Activated naive CD4-positive, alpha-beta T cell treated with anti-CD3 and anti-CD28 coated beads for 36 hours (primary cell): ENCODE measurements around the gene SFXN1. TPM values are rescaled to one million over a fixed set of nuclear protein-coding genes. Genes with fewer than 3 reads are reported as not detected.
"Not testable (repeated sequence)": the region's sequence is repeated elsewhere in the genome, so short reads cannot be mapped to it uniquely, and the experiment has no call there.

ENCODE experiments used
- CTCF ChIA-PET: fragments of 350-600 bp; sonication (Branson Sonifier 250); formaldehyde crosslinking; loops from one replicate; lab custom pipeline; 2021; ENCODE audit warnings: antibody characterized with exemption; lab: Charles Lee
- DNase-seq: peaks from one replicate; pipeline ENCODE4 v3.0.0-alpha.2; 2020
- H3K27ac Mint-ChIP-seq: one replicate; pipeline ENCODE4 v1.8.0; 2021; ENCODE audit warnings: mild to moderate bottlenecking, mixed read lengths
- H3K27me3 Mint-ChIP-seq: one replicate; pipeline ENCODE4 v1.8.0; 2021; ENCODE audit warnings: low read depth, mixed read lengths
- H3K36me3 Mint-ChIP-seq: one replicate; pipeline ENCODE4 v1.8.0; 2021; ENCODE audit warnings: low read depth, mixed read lengths
- H3K4me1 Mint-ChIP-seq: one replicate; pipeline ENCODE4 v1.8.0; 2021; ENCODE audit warnings: low read depth, mixed read lengths
- H3K4me3 Mint-ChIP-seq: one replicate; pipeline ENCODE4 v1.8.0; 2021; ENCODE audit warnings: mild to moderate bottlenecking, moderate library complexity, mixed read lengths
- H3K9me3 Mint-ChIP-seq: one replicate; pipeline ENCODE4 v1.8.0; 2021; ENCODE audit warnings: mixed read lengths
- intact Hi-C: fragments of 100-400 bp; cut with micrococcal nuclease; formaldehyde crosslinking; loops from one replicate; pipeline ENCODE4 v1.15.1; 2023
- total RNA-seq, 2 experiments: library from RNA; stranded (reverse); gene quantifications; one replicate each; pipeline ENCODE4 v1.2.3, GENCODE V29; 2021

SFXN1 gene
- total RNA-seq, 2 experiments from 2014 or later, result 350 to 358 TPM

GRCh38 chr5:175454338-175454737, 24.0 kb upstream of the SFXN1 start:
- H3K9me3 Mint-ChIP-seq, H3K36me3 Mint-ChIP-seq, H3K27ac Mint-ChIP-seq, CTCF ChIA-PET, DNase-seq, H3K4me3 Mint-ChIP-seq, intact Hi-C loops, H3K4me1 Mint-ChIP-seq: not testable (repeated sequence)
- H3K27me3 Mint-ChIP-seq, result peaks cover 25% of the 10 kb centered on the region

- intact Hi-C loops, result no loop called here
- DNase-seq, result no peak
- H3K4me1 Mint-ChIP-seq, result peaks cover 3% of the 10 kb centered on the region
- H3K4me3 Mint-ChIP-seq, result no peak overlapping the region
- no peaks in the 10 kb centered on the region for H3K36me3 Mint-ChIP-seq
- CTCF ChIA-PET, result interaction anchor here (1.1 kb wide), 1 partner anchor 9 kb away, joined by 3 read pairs; no protein-coding TSS in a partner anchor
- no peak overlapping the region for H3K27ac Mint-ChIP-seq
- no peaks in the 10 kb centered on the region for H3K9me3 Mint-ChIP-seq
- H3K27me3 Mint-ChIP-seq, result peaks cover 20% of the 10 kb centered on the region
Observed at GRCh38 chr5:175456105-175456742, 22.1 kb upstream of the SFXN1 start.

- CTCF ChIA-PET, result interaction anchor here (1.4 kb wide), 1 partner anchor 506 kb away, joined by 8 read pairs; no protein-coding TSS in a partner anchor
- H3K4me3 Mint-ChIP-seq, result no peak overlapping the region
- no peak overlapping the region for H3K27ac Mint-ChIP-seq
- no peak for DNase-seq
- intact Hi-C loops, result no loop called here
- H3K36me3 Mint-ChIP-seq, result no peaks in the 10 kb centered on the region
- peaks cover 3% of the 10 kb centered on the region for H3K4me1 Mint-ChIP-seq
- no peaks in the 10 kb centered on the region for H3K9me3 Mint-ChIP-seq
- peaks cover 15% of the 10 kb centered on the region for H3K27me3 Mint-ChIP-seq
Observed at GRCh38 chr5:175457466-175457865, 20.9 kb upstream of the SFXN1 start.

- H3K36me3 Mint-ChIP-seq, result no peaks in the 10 kb centered on the region
- H3K9me3 Mint-ChIP-seq, result no peaks in the 10 kb centered on the region
- no peak overlapping the region for H3K27ac Mint-ChIP-seq
- intact Hi-C loops, result loop anchor here (1.0 kb wide), 1 partner anchor 509 kb away; no protein-coding TSS in a partner anchor
- CTCF ChIA-PET, result interaction anchor here (1.7 kb wide), 1 partner anchor 509 kb away, joined by 5 read pairs; no protein-coding TSS in a partner anchor
- H3K27me3 Mint-ChIP-seq, result no peaks in the 10 kb centered on the region
- H3K4me1 Mint-ChIP-seq, result peaks cover 12% of the 10 kb centered on the region
- DNase-seq, result no peak
- no peak overlapping the region for H3K4me3 Mint-ChIP-seq
Observed at GRCh38 chr5:175460126-175460525, 18.2 kb upstream of the SFXN1 start.

- Mint-ChIP-seq H3K4me1 (peaks cover 16% of the 10 kb centered on the region), H3K9me3 (no peaks in the 10 kb centered on the region), H3K4me3 (no peak overlapping the region), H3K27me3 (no peaks in the 10 kb centered on the region), H3K27ac (no peak overlapping the region), H3K36me3 (no peaks in the 10 kb centered on the region)
- intact Hi-C loops, result loop anchor here (1.0 kb wide), 1 partner anchor 509 kb away; no protein-coding TSS in a partner anchor
- CTCF ChIA-PET, result interaction anchor here (1.2 to 1.7 kb wide), 2 partner anchors 15 to 509 kb away, joined by 5 to 6 read pairs; no protein-coding TSS in a partner anchor
- DNase-seq, result no peak
Observed at GRCh38 chr5:175460552-175460951, 17.8 kb upstream of the SFXN1 start.

GRCh38 chr5:175461370-175461769, 17.0 kb upstream of the SFXN1 start:
- no peak overlapping the region for H3K27ac Mint-ChIP-seq
- CTCF ChIA-PET, result interaction anchor here (1.2 to 1.7 kb wide), 2 partner anchors 14 to 510 kb away, joined by 5 to 6 read pairs; no protein-coding TSS in a partner anchor
- no peak for DNase-seq
- H3K27me3 Mint-ChIP-seq, result no peaks in the 10 kb centered on the region
- peaks cover 19% of the 10 kb centered on the region for H3K4me1 Mint-ChIP-seq
- H3K4me3 Mint-ChIP-seq, result no peak overlapping the region
- H3K9me3 Mint-ChIP-seq, result no peaks in the 10 kb centered on the region
- intact Hi-C loops, result no loop called here
- no peaks in the 10 kb centered on the region for H3K36me3 Mint-ChIP-seq

- Mint-ChIP-seq H3K27ac (no peak overlapping the region), H3K27me3 (no peaks in the 10 kb centered on the region), H3K36me3 (no peaks in the 10 kb centered on the region), H3K4me3 (no peak overlapping the region), H3K9me3 (no peaks in the 10 kb centered on the region), H3K4me1 (peaks cover 16% of the 10 kb centered on the region)
- intact Hi-C loops, result no loop called here
- DNase-seq, result no peak
- CTCF ChIA-PET, result interaction anchor here (0.9 to 3.4 kb wide), 8 partner anchors 10 to 294 kb away, joined by 3 to 31 read pairs (median 4); partner anchors contain the start of gene SFXN1
Observed at GRCh38 chr5:175463641-175464040, 14.7 kb upstream of the SFXN1 start.

GRCh38 chr5:175464074-175464941, 14.1 kb upstream of the SFXN1 start:
- CTCF ChIA-PET, result interaction anchor here (0.6 to 3.4 kb wide), 25 partner anchors 8 to 1211 kb away, joined by 3 to 31 read pairs (median 4); partner anchors contain the start of gene SFXN1
- Mint-ChIP-seq H3K36me3 (no peaks in the 10 kb centered on the region), H3K27ac (no peak overlapping the region), H3K4me1 (peaks cover 16% of the 10 kb centered on the region), H3K9me3 (no peaks in the 10 kb centered on the region), H3K4me3 (no peak overlapping the region), H3K27me3 (no peaks in the 10 kb centered on the region)
- intact Hi-C loops, result no loop called here
- peak; percentile 90 for DNase-seq

- no peaks in the 10 kb centered on the region for H3K9me3 Mint-ChIP-seq
- CTCF ChIA-PET, result interaction anchor here (0.6 to 3.4 kb wide), 20 partner anchors 8 to 1211 kb away, joined by 3 to 31 read pairs (median 4); partner anchors contain the start of gene SFXN1
- no peaks in the 10 kb centered on the region for H3K27me3 Mint-ChIP-seq
- H3K27ac Mint-ChIP-seq, result no peak overlapping the region
- peaks cover 16% of the 10 kb centered on the region for H3K4me1 Mint-ChIP-seq
- no peaks in the 10 kb centered on the region for H3K36me3 Mint-ChIP-seq
- intact Hi-C loops, result no loop called here
- no peak for DNase-seq
- H3K4me3 Mint-ChIP-seq, result no peak overlapping the region
Observed at GRCh38 chr5:175464942-175465233, 13.5 kb upstream of the SFXN1 start.

GRCh38 chr5:175465282-175465681, 13.1 kb upstream of the SFXN1 start:
- intact Hi-C loops, result no loop called here
- H3K4me1 Mint-ChIP-seq, result peaks cover 16% of the 10 kb centered on the region
- H3K36me3 Mint-ChIP-seq, result no peaks in the 10 kb centered on the region
- no peak overlapping the region for H3K27ac Mint-ChIP-seq
- CTCF ChIA-PET, result interaction anchor here (0.6 to 3.4 kb wide), 15 partner anchors 9 to 555 kb away, joined by 3 to 31 read pairs (median 6); partner anchors contain the start of gene SFXN1
- no peaks in the 10 kb centered on the region for H3K27me3 Mint-ChIP-seq
- no peak overlapping the region for H3K4me3 Mint-ChIP-seq
- no peak for DNase-seq
- no peaks in the 10 kb centered on the region for H3K9me3 Mint-ChIP-seq

GRCh38 chr5:175466700-175467318, 11.6 kb upstream of the SFXN1 start:
- no peak overlapping the region for H3K27ac Mint-ChIP-seq
- H3K9me3 Mint-ChIP-seq, result no peaks in the 10 kb centered on the region
- CTCF ChIA-PET, result interaction anchor here (2.0 to 3.4 kb wide), 2 partner anchors 8 to 44 kb away, joined by 11 to 31 read pairs; no protein-coding TSS in a partner anchor
- intact Hi-C loops, result no loop called here
- no peaks in the 10 kb centered on the region for H3K27me3 Mint-ChIP-seq
- no peak overlapping the region for H3K4me3 Mint-ChIP-seq
- no peaks in the 10 kb centered on the region for H3K36me3 Mint-ChIP-seq
- H3K4me1 Mint-ChIP-seq, result peaks cover 22% of the 10 kb centered on the region
- DNase-seq, result no peak
